ENCODE measurements around the gene MINAR1.

MINAR1 gene

DNA sequence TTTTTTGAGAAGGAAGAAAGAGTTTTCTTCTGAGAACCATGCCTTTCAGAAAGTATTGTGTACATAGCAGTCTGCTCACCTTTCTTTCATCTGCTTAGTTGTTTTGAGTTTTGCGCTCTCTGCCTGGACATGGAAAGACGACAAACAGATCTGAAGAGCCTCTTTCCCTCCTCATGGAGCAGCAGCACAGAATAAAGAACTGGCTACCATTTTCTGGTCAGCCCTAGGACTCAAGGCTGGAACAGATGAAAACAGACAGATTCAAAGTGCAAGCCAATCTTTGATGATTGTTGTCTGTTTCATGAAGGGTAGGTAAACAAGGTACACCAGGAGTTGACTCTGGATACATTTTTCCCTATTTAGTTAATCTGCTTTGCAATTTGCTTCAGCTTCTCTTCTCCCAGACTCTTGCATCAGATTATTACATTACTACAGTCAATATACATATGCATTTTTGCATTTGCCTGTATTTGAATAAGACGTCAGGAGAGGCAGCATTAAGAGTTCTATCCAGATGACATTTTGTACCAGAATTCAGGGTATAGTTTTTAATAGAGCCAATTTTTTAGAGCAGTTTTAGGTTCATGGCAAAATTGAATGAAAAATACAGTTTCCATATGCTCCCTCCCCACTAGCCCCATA, 34.7 kb upstream of the MINAR1 start:
- no peaks in the 10 kb centered on the region for H3K9me2 ChIP-seq (replicated peaks; ENCODE audit: insufficient read depth, low read length)
- no peaks in the 10 kb centered on the region for H3K4me1 ChIP-seq (ENCODE audit: low read length)
- H3K27me3 ChIP-seq (replicated peaks; ENCODE audit: insufficient read depth, low read length), result no peaks in the 10 kb centered on the region
- no peak overlapping the region for H3K27ac ChIP-seq (ENCODE audit: low read length)
- no peak overlapping the region for H2AFZ ChIP-seq (ENCODE audit: low read length)
- no peaks in the 10 kb centered on the region for H3K9me3 ChIP-seq (replicated peaks; ENCODE audit: insufficient read depth, low read length)
- no peak overlapping the region for H3K4me2 ChIP-seq (ENCODE audit: low read depth, low read length)
- DNase-seq, result no peak
- H4K20me1 ChIP-seq (ENCODE audit: insufficient read depth, low read length), result no peaks in the 10 kb centered on the region
- no peak for TF ChIP-seq EZH2 (optimal IDR thresholded peaks at IDR 0.05; ENCODE audit: low read depth, low read length)
- TF ChIP-seq, protein P1, sequence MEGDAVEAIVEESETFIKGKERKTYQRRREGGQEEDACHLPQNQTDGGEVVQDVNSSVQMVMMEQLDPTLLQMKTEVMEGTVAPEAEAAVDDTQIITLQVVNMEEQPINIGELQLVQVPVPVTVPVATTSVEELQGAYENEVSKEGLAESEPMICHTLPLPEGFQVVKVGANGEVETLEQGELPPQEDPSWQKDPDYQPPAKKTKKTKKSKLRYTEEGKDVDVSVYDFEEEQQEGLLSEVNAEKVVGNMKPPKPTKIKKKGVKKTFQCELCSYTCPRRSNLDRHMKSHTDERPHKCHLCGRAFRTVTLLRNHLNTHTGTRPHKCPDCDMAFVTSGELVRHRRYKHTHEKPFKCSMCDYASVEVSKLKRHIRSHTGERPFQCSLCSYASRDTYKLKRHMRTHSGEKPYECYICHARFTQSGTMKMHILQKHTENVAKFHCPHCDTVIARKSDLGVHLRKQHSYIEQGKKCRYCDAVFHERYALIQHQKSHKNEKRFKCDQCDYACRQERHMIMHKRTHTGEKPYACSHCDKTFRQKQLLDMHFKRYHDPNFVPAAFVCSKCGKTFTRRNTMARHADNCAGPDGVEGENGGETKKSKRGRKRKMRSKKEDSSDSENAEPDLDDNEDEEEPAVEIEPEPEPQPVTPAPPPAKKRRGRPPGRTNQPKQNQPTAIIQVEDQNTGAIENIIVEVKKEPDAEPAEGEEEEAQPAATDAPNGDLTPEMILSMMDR (IDR thresholded peaks at IDR 0.05; ENCODE audit: low read length), result no peak
- no peak for TF ChIP-seq EZH2phosphoT487 (IDR thresholded peaks at IDR 0.05; ENCODE audit: low read length)
- H3K9ac ChIP-seq (ENCODE audit: low read length), result no peak overlapping the region
- no peaks in the 10 kb centered on the region for H3F3A ChIP-seq (ENCODE audit: insufficient read depth, low read length)
- no peaks in the 10 kb centered on the region for H3K36me3 ChIP-seq (replicated peaks; ENCODE audit: insufficient read depth, low read length)
- H3K79me2 ChIP-seq (ENCODE audit: low read length), result no peaks in the 10 kb centered on the region
- H3K4me3 ChIP-seq (ENCODE audit: low read length), result no peak overlapping the region

DNA sequence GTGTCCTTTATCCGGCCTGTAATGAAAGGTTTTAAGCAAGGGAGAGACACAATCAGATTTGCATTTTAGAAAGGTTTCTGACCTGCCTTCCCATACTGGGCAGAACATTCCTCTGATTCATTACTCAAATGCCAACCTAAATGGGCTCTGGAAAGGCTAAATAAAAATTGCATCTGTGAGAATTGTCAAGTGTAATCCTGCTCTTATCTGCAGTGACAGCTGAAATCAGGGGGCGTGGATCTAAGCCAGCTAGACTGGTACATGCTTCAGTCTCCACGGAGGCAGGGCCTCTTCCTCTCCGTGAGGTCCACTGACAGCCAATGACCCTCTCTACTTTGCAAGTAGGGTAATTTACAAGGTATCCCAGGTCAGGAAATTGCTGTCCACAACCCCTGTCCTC, 32.5 kb upstream of the MINAR1 start:
- H3K9me2 ChIP-seq (replicated peaks; ENCODE audit: insufficient read depth, low read length), result no peaks in the 10 kb centered on the region
- no peak for DNase-seq
- H3K4me2 ChIP-seq (ENCODE audit: low read depth, low read length), result no peak overlapping the region
- no peaks in the 10 kb centered on the region for H4K20me1 ChIP-seq (ENCODE audit: insufficient read depth, low read length)
- no peak overlapping the region for H2AFZ ChIP-seq (ENCODE audit: low read length)
- TF ChIP-seq, protein P1 (IDR thresholded peaks at IDR 0.05; ENCODE audit: low read length), result no peak
- TF ChIP-seq EZH2 (optimal IDR thresholded peaks at IDR 0.05; ENCODE audit: low read depth, low read length) (no peak), EZH2phosphoT487 (IDR thresholded peaks at IDR 0.05; ENCODE audit: low read length) (no peak)
- no peak overlapping the region for H3K4me3 ChIP-seq (ENCODE audit: low read length)
- H3K36me3 ChIP-seq (replicated peaks; ENCODE audit: insufficient read depth, low read length), result no peaks in the 10 kb centered on the region
- H3K9me3 ChIP-seq (replicated peaks; ENCODE audit: insufficient read depth, low read length), result no peaks in the 10 kb centered on the region
- H3F3A ChIP-seq (ENCODE audit: insufficient read depth, low read length), result no peaks in the 10 kb centered on the region
- no peaks in the 10 kb centered on the region for H3K4me1 ChIP-seq (ENCODE audit: low read length)
- no peaks in the 10 kb centered on the region for H3K79me2 ChIP-seq (ENCODE audit: low read length)
- H3K27me3 ChIP-seq (replicated peaks; ENCODE audit: insufficient read depth, low read length), result no peaks in the 10 kb centered on the region
- H3K9ac ChIP-seq (ENCODE audit: low read length), result no peak overlapping the region
- H3K27ac ChIP-seq (ENCODE audit: low read length), result no peak overlapping the region

DNA sequence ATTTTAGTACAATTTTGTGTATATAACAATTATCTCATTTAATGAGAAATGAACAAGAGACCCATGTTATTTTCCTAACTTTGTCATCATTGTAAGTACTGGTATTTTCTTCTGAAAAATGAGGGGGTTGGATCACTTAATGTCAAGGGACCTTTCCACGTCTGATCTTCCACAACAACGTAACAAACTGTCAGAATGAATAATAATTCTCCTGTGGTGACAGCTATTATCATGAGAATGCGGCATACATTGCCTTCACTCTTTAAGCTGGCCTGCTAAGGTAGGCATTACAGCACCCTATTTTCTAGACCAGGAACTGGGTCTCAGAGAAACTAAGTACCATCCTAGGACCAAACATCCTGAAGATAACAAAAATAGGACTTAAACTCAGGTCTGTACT, 31.5 kb upstream of the MINAR1 start:
- TF ChIP-seq, protein P1 (IDR thresholded peaks at IDR 0.05; ENCODE audit: low read length), result no peak
- TF ChIP-seq EZH2 (optimal IDR thresholded peaks at IDR 0.05; ENCODE audit: low read depth, low read length) (no peak), EZH2phosphoT487 (IDR thresholded peaks at IDR 0.05; ENCODE audit: low read length) (no peak)
- Histone ChIP-seq H2AFZ (ENCODE audit: low read length) (no peak overlapping the region), H3K9me2 (replicated peaks; ENCODE audit: insufficient read depth, low read length) (no peaks in the 10 kb centered on the region)

More for the DNA sequence above, 31.5 kb upstream of the MINAR1 start:
- Histone ChIP-seq H3K9ac (ENCODE audit: low read length) (no peak overlapping the region), H4K20me1 (ENCODE audit: insufficient read depth, low read length) (no peaks in the 10 kb centered on the region), H3K79me2 (ENCODE audit: low read length) (no peaks in the 10 kb centered on the region), H3K4me2 (ENCODE audit: low read depth, low read length) (no peak overlapping the region), H3K4me3 (ENCODE audit: low read length) (no peak overlapping the region), H3F3A (ENCODE audit: insufficient read depth, low read length) (no peaks in the 10 kb centered on the region), H3K27ac (ENCODE audit: low read length) (no peak overlapping the region), H3K9me3 (replicated peaks; ENCODE audit: insufficient read depth, low read length) (no peaks in the 10 kb centered on the region), H3K27me3 (replicated peaks; ENCODE audit: insufficient read depth, low read length) (no peaks in the 10 kb centered on the region), H3K36me3 (replicated peaks; ENCODE audit: insufficient read depth, low read length) (no peaks in the 10 kb centered on the region), H3K4me1 (ENCODE audit: low read length) (no peaks in the 10 kb centered on the region)
- no peak for DNase-seq

Data from MM.1S (cell line).